ENCODE data around the gene SNRPD2. TPM values are rescaled to one million over a fixed set of nuclear protein-coding genes. Genes with fewer than 3 reads are reported as not detected.
"Not testable (repeated sequence)": the region's sequence is repeated elsewhere in the genome, so short reads cannot be mapped to it uniquely, and the experiment has no call there.

The SNRPD2 gene
- total RNA-seq, 1 donor from 2014 or later, result 605 TPM

GRCh38 chr19:45705710-45706415, 14.1 kb upstream of the SNRPD2 start:
- intact Hi-C loops (cut with micrococcal nuclease), result no loop called here

GRCh38 chr19:45705115-45705514, 13.4 kb upstream of the SNRPD2 start:
- intact Hi-C loops (cut with micrococcal nuclease), result no loop called here

GRCh38 chr19:45701676-45702075, 9.9 kb upstream of the SNRPD2 start:
- intact Hi-C loops (cut with micrococcal nuclease), result no loop called here

- intact Hi-C loops (cut with micrococcal nuclease), result loop anchor here (2.0 to 5.0 kb wide), 4 partner anchors 22 to 266 kb away; partner anchors contain the start of gene VASP
These were observed 1.5 kb upstream of the SNRPD2 start for GRCh38 chr19:45693106-45693788.

- intact Hi-C loops (cut with micrococcal nuclease), result loop anchor here (1.0 to 5.0 kb wide), 8 partner anchors 11 to 265 kb away; partner anchors contain the start of genes OPA3, SYMPK and VASP
These were observed 693 bp upstream of the SNRPD2 start, which contains the start of gene QPCTL for GRCh38 chr19:45692187-45693105. Gene QPCTL (plus strand): TSS chr19:45692666. CDS start chr19:45692704, 38 bp downstream.

GRCh38 chr19:45687599-45687998, 4.2 kb downstream of the SNRPD2 start:
- intact Hi-C loops (cut with micrococcal nuclease), result no loop called here

GRCh38 chr19:45685045-45685444, 6.7 kb downstream of the SNRPD2 start:
- intact Hi-C loops (cut with micrococcal nuclease), result not testable (repeated sequence)

GRCh38 chr19:45682908-45683307, 8.8 kb downstream of the SNRPD2 start:
- intact Hi-C loops (cut with micrococcal nuclease), result loop anchor here (5.0 kb wide), 1 partner anchor 41 kb away; no protein-coding TSS in a partner anchor

GRCh38 chr19:45682117-45682516, 9.6 kb downstream of the SNRPD2 start:
- intact Hi-C loops (cut with micrococcal nuclease), result loop anchor here (5.0 kb wide), 1 partner anchor 40 kb away; no protein-coding TSS in a partner anchor

GRCh38 chr19:45681391-45682015, 10.2 kb downstream of the SNRPD2 start:
- intact Hi-C loops (cut with micrococcal nuclease), result loop anchor here (1.0 to 5.0 kb wide), 3 partner anchors 11 to 74 kb away; partner anchors contain the start of gene QPCTL

- intact Hi-C loops (cut with micrococcal nuclease), result no loop called here
These were observed 14.2 kb downstream of the SNRPD2 start for GRCh38 chr19:45677351-45678230.

- intact Hi-C loops (cut with micrococcal nuclease), result no loop called here
These were observed 14.9 kb downstream of the SNRPD2 start for GRCh38 chr19:45676851-45677263.

GRCh38 chr19:45674946-45675345, 16.8 kb downstream of the SNRPD2 start:
- intact Hi-C loops (cut with micrococcal nuclease), result no loop called here

- intact Hi-C loops (cut with micrococcal nuclease), result loop anchor here (2.0 kb wide), 1 partner anchor 22 kb away; the partner anchor contains the start of gene QPCTL
These were observed 20.9 kb downstream of the SNRPD2 start for GRCh38 chr19:45670670-45671453.

- intact Hi-C loops (cut with micrococcal nuclease), result loop anchor here (2.0 kb wide), 1 partner anchor 26 kb away; no protein-coding TSS in a partner anchor
These were observed 23.3 kb downstream of the SNRPD2 start for GRCh38 chr19:45668342-45668871.

GRCh38 chr19:45667620-45668341, 24.0 kb downstream of the SNRPD2 start, which contains the start of gene GIPR:
Gene GIPR (plus strand): TSS chr19:45668221. CDS start chr19:45669521, 1,300 bp downstream.
- intact Hi-C loops (cut with micrococcal nuclease), result loop anchor here (2.0 kb wide), 1 partner anchor 25 kb away; no protein-coding TSS in a partner anchor

- intact Hi-C loops (cut with micrococcal nuclease), result no loop called here
These were observed 27.2 kb downstream of the SNRPD2 start for GRCh38 chr19:45664575-45664974.

- intact Hi-C loops (cut with micrococcal nuclease), result no loop called here
These were observed 28.0 kb downstream of the SNRPD2 start for GRCh38 chr19:45663800-45664199.
